GM12873 (cell line): ENCODE measurements around the gene ROPN1B.

Source experiments
- CTCF ChIP-seq: IDR thresholded peaks from 2 replicates; pipeline ENCODE4 v1.5.1; 2012; ENCODE audit warnings: low read depth, mild to moderate bottlenecking, moderate library complexity, low read length, control low read depth; ENCODE audit not compliant: insufficient read depth; ENCODE audit errors: missing control alignments

The ROPN1B gene

DNA sequence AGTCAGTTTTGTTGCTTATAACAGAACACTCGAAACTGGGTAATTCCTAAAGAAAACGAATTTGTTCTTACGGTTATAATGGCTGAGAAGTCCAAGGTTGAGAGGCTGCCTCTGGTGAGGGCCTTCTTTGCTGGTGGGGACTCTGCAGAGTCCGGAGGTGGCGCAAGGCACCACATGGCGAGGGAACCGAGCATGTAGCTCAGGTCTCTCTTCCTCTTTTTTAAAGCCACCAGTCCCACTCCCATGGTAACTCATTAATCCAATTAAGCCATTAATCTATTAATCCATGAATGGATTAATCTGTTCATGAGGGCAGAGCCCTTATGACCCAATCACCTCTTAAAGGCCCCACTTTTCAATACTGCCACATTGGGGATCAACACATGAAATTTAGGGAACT, 50.0 kb downstream of the ROPN1B start:
- no peak for TF ChIP-seq CTCF

DNA sequence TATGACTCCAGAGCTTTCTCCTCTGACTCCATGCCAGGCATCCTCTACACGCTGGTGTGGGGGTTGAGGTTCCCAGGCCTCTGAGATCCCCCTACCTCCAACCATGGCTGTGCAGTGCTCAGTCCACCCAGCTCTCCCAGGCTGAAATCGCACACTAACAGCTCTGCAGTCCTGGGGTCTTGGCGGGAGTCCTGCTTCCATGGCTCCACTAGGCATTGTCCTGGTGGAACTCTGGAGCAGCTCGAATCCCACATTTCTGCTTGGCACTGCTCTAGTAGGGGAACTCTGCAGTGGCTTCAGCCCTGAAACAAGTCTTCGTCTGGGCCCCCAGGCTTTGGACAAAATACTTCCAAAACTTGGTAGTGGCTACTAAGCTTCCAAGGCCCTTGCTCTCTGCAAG, 50.7 kb downstream of the ROPN1B start:
- no peak for TF ChIP-seq CTCF

GRCh38 chr3:126021224-126021623, 52.2 kb downstream of the ROPN1B start:
- no peak for TF ChIP-seq CTCF

GRCh38 chr3:126021702-126022101, 52.7 kb downstream of the ROPN1B start:
- TF ChIP-seq CTCF: no peak

GRCh38 chr3:126022741-126023359, 53.9 kb downstream of the ROPN1B start:
- TF ChIP-seq CTCF: no peak

DNA sequence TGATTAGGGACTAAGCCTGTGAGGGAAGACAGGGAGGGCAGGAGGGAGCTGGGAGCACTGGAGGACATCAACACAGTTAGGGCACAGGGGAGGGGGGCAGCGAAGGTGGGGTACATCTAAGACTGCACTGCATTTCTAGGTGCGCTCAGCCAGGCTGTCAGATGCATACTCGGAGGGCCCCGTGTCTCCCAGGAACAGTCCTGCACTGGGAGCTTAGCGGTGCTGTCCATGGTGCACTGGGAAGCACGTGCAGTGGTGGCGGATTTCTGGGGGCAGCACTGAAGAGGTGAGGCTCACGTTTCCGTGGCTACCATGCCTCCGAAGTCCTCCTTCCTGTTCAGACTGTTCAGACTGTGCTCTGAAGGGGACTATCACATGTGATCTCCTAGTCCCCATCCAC, 54.4 kb downstream of the ROPN1B start:
- no peak for TF ChIP-seq CTCF

GRCh38 chr3:126024049-126024854, 55.3 kb downstream of the ROPN1B start:
- no peak for TF ChIP-seq CTCF
